Liver (tissue), 9 donors: ENCODE results near the gene FAM13A. TPM values are rescaled to one million over a fixed set of nuclear protein-coding genes. Genes with fewer than 3 reads are reported as not detected.

Experiments used
- DNase-seq: peaks from one replicate; pipeline ENCODE4 v3.0.0-alpha.2; 2017; ENCODE audit warnings: low spot score
- H3K27ac ChIP-seq, 2 donors: one replicate each; pipeline ENCODE4 v1.7.0; 2013; ENCODE audit warnings: inconsistent platforms in 2 of 2, low read length in 2 of 2, control low read depth in 1 of 2, low read depth in 1 of 2, mild to moderate bottlenecking in 1 of 2
- H3K27me3 ChIP-seq, 4 donors: one replicate each; pipeline versions ENCODE4 v1.6.1 to v1.7.0; 2013; ENCODE audit warnings: low read length in 3 of 4, inconsistent platforms in 1 of 4, mild to moderate bottlenecking in 1 of 4, moderate library complexity in 1 of 4; ENCODE audit not compliant: control insufficient read depth in 4 of 4, insufficient read depth in 4 of 4
- H3K36me3 ChIP-seq, 4 donors: one replicate each; pipeline versions ENCODE4 v1.6.1 to v1.7.0; 2013; ENCODE audit warnings: low read length in 3 of 4, mild to moderate bottlenecking in 3 of 4, low read depth in 1 of 4, moderate library complexity in 1 of 4; ENCODE audit not compliant: control insufficient read depth in 4 of 4, insufficient read depth in 3 of 4
- H3K4me1 ChIP-seq, 4 donors: one replicate each; pipeline versions ENCODE4 v1.6.1 to v1.7.0; 2013; ENCODE audit warnings: low read length in 3 of 4, mild to moderate bottlenecking in 3 of 4, moderate library complexity in 1 of 4; ENCODE audit not compliant: control insufficient read depth in 4 of 4, insufficient read depth in 4 of 4
- H3K4me3 ChIP-seq, 3 donors: one replicate each; pipeline versions ENCODE4 v1.6.1 to v1.7.0; 2013; ENCODE audit warnings: low read length in 3 of 3, control low read depth in 1 of 3, low read depth in 1 of 3, mild to moderate bottlenecking in 1 of 3
- H3K9ac ChIP-seq, 2 donors: one replicate each; pipeline ENCODE4 v1.7.0; 2013; ENCODE audit warnings: low read length in 2 of 2, mild to moderate bottlenecking in 2 of 2, moderate library complexity in 2 of 2, control low read depth in 1 of 2, low read depth in 1 of 2
- H3K9me3 ChIP-seq, 4 donors: one replicate each; pipeline versions ENCODE4 v1.6.1 to v1.7.0; 2013; ENCODE audit warnings: low read length in 3 of 4; ENCODE audit not compliant: control insufficient read depth in 4 of 4
- FOXA1 ChIP-seq: IDR thresholded peaks from 2 replicates; pipeline ENCODE4 v1.6.1; 2016; ENCODE audit warnings: antibody characterized with exemption
- FOXA2 ChIP-seq: IDR thresholded peaks from 2 replicates; pipeline ENCODE4 v1.6.1; 2016; ENCODE audit warnings: antibody characterized with exemption
- HNF4A ChIP-seq, 2 donors: conservative IDR thresholded peaks; 2 replicates each; pipeline ENCODE4 v1.6.1; 2016; ENCODE audit warnings: antibody characterized with exemption in 2 of 2, mild to moderate bottlenecking in 2 of 2
- HNF4G ChIP-seq: IDR thresholded peaks from 2 replicates; pipeline ENCODE4 v1.6.1; 2016; ENCODE audit warnings: antibody characterized with exemption
- JUND ChIP-seq, 2 donors: IDR thresholded peaks; 2 replicates each; pipeline ENCODE4 v1.6.1; 2016; ENCODE audit warnings: antibody characterized with exemption in 2 of 2
- NR2F2 ChIP-seq: IDR thresholded peaks from 2 replicates; pipeline ENCODE4 v1.6.1; 2016; ENCODE audit warnings: antibody characterized with exemption
- RAD21 ChIP-seq, 2 donors: IDR thresholded peaks; 2 replicates each; pipeline ENCODE4 v1.6.1; 2016; ENCODE audit warnings: antibody characterized with exemption in 2 of 2, mild to moderate bottlenecking in 2 of 2
- SP1 ChIP-seq: IDR thresholded peaks from 2 replicates; pipeline ENCODE4 v1.6.1; 2018; ENCODE audit warnings: antibody characterized with exemption, mild to moderate bottlenecking
- TAF1 ChIP-seq: conservative IDR thresholded peaks from 2 replicates; pipeline ENCODE4 v1.6.1; 2016; ENCODE audit warnings: antibody characterized with exemption, mild to moderate bottlenecking
- YY1 ChIP-seq: IDR thresholded peaks from 2 replicates; pipeline ENCODE4 v1.6.1; 2016; ENCODE audit warnings: antibody characterized with exemption, mild to moderate bottlenecking
- WGBS: extraction: QIAGEN DNeasy Blood & Tissue Kit; methylation state at CpG from one replicate; pipeline ENCODE4 v1.1.7; 2013; 5-methylcytosine and 5-hydroxymethylcytosine counted together
- polyA plus RNA-seq, 2 donors: library from polyadenylated mRNA; stranded (reverse) in 1 of 2; unstranded in 1 of 2; fragments of 200-250 nt in 1 of 2; fragments of >200 nt in 1 of 2; fragmentation: Nextera tagmentation in 1 of 2; extraction: Ambion mirVana in 1 of 2; gene quantifications; one replicate each; pipeline versions ENCODE4 v1.2.1 to v1.2.3, GENCODE V29; 2013 to 2015
- total RNA-seq, 2 donors: library from RNA; depleted of rRNA; stranded (reverse); fragments of >200 nt; gene quantifications; one replicate each; pipeline ENCODE4 v1.2.3, GENCODE V29; 2014
- TF ChIP-seq, protein P1 (sequence below): IDR thresholded peaks from 2 replicates; pipeline ENCODE4 v1.6.1; 2016; ENCODE audit warnings: antibody characterized with exemption
- TF ChIP-seq, protein P2 (sequence below): IDR thresholded peaks from 2 replicates; pipeline ENCODE4 v1.6.1; 2016; ENCODE audit warnings: antibody characterized with exemption
- TF ChIP-seq, protein P3 (sequence below): fragments of 150-350 bp; IDR thresholded peaks from 2 replicates; pipeline ENCODE4 v1.5.1; 2017; ENCODE audit warnings: improper control_type of control experiment, low read depth, low read length; ENCODE audit not compliant: missing input control
- TF ChIP-seq, protein P4 (sequence below): IDR thresholded peaks from 2 replicates; pipeline ENCODE4 v1.6.1; 2016; ENCODE audit warnings: antibody characterized with exemption, mild to moderate bottlenecking
- donor health status: healthy.
- donor health status: healthy.
- donor health status: healthy.
- donor health status: healthy.
- donor health status: healthy.

The FAM13A gene
- total and polyA plus RNA-seq, 4 donors: 14.9 to 52.9 (median 27.6) TPM

DNA sequence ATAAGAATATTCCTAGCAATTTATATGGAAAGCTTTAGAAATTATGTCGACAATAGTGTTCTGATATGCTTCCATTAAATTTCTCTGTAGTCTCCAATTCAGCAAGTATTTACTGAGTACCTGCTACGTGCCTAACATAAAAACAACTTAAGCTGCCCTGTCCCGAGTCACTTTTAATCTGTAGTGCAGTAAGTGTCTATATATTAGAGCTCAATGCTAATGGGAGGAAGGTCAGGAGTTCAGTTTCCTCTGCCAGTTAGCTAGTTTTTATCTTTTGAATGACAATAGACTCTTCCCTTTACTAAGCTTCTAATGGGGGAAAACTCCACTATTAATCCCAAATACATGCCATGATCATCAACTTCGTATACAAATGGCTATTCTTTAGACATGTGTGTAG, 240.6 kb downstream of the FAM13A start:
- Histone ChIP-seq H3K36me3 (no peaks in the 10 kb centered on the region), H3K4me1 (peaks cover 0 to 37% (median 26%) of the 10 kb centered on the region in 4 donors), H3K4me3 (no peak overlapping the region), H3K9me3 (no peaks in the 10 kb centered on the region), H3K27me3 (no peaks in the 10 kb centered on the region), H3K27ac (no peak overlapping the region), H3K9ac (no peak overlapping the region)
- WGBS: 71% methylated on average over 4 of the region's 4 CpGs
- DNase-seq: no peak
- no peak for TF ChIP-seq FOXA1
- TF ChIP-seq, protein P1, sequence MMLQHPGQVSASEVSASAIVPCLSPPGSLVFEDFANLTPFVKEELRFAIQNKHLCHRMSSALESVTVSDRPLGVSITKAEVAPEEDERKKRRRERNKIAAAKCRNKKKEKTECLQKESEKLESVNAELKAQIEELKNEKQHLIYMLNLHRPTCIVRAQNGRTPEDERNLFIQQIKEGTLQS: no peak
- TF ChIP-seq TAF1: no peak
- no peak for TF ChIP-seq HNF4A (conservative IDR thresholded peaks at IDR 0.05)
- TF ChIP-seq, protein P2, sequence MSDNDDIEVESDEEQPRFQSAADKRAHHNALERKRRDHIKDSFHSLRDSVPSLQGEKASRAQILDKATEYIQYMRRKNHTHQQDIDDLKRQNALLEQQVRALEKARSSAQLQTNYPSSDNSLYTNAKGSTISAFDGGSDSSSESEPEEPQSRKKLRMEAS: no peak
- TF ChIP-seq JUND (IDR thresholded peaks at IDR 0.05): no peak
- TF ChIP-seq HNF4G: no peak
- no peak for TF ChIP-seq RAD21 (IDR thresholded peaks at IDR 0.05)
- TF ChIP-seq YY1: no peak
- no peak for TF ChIP-seq FOXA2
- no peak for TF ChIP-seq NR2F2
- no peak for TF ChIP-seq SP1
- TF ChIP-seq, protein P3, sequence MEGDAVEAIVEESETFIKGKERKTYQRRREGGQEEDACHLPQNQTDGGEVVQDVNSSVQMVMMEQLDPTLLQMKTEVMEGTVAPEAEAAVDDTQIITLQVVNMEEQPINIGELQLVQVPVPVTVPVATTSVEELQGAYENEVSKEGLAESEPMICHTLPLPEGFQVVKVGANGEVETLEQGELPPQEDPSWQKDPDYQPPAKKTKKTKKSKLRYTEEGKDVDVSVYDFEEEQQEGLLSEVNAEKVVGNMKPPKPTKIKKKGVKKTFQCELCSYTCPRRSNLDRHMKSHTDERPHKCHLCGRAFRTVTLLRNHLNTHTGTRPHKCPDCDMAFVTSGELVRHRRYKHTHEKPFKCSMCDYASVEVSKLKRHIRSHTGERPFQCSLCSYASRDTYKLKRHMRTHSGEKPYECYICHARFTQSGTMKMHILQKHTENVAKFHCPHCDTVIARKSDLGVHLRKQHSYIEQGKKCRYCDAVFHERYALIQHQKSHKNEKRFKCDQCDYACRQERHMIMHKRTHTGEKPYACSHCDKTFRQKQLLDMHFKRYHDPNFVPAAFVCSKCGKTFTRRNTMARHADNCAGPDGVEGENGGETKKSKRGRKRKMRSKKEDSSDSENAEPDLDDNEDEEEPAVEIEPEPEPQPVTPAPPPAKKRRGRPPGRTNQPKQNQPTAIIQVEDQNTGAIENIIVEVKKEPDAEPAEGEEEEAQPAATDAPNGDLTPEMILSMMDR: no peak

DNA sequence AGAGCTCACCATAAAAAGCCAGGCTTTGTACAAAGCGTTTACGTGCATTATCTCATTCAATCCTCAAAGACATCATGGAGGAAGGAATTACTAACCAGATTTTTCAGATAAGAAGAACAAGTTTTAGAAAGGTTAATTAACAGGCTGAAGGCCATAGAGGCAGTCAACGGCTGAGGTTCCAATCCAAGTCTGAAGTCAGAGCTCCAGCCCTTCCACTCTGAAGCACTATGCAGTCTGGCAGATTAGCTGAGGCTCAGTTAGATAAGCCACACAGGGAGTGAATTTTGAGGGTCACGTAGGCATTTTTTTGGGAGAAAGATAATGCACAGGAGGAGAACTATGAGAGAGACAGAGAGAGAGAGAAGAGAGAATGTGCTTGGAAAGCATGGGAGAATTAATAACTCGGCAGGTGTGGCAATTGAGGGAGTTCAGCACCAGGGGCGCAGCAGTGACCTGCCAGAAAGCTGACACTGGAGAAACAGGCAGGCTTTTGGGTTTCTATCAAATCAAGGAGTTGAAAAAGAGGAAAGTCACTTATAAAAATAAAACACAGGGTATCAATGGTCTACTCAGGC, 242.9 kb downstream of the FAM13A start:
- WGBS: 57% methylated on average over 6 of the region's 6 CpGs
- TF ChIP-seq, protein P3: peak; percentile 40
- peak; percentile 38 to 69 for TF ChIP-seq RAD21 (IDR thresholded peaks at IDR 0.05)
- TF ChIP-seq, protein P4, sequence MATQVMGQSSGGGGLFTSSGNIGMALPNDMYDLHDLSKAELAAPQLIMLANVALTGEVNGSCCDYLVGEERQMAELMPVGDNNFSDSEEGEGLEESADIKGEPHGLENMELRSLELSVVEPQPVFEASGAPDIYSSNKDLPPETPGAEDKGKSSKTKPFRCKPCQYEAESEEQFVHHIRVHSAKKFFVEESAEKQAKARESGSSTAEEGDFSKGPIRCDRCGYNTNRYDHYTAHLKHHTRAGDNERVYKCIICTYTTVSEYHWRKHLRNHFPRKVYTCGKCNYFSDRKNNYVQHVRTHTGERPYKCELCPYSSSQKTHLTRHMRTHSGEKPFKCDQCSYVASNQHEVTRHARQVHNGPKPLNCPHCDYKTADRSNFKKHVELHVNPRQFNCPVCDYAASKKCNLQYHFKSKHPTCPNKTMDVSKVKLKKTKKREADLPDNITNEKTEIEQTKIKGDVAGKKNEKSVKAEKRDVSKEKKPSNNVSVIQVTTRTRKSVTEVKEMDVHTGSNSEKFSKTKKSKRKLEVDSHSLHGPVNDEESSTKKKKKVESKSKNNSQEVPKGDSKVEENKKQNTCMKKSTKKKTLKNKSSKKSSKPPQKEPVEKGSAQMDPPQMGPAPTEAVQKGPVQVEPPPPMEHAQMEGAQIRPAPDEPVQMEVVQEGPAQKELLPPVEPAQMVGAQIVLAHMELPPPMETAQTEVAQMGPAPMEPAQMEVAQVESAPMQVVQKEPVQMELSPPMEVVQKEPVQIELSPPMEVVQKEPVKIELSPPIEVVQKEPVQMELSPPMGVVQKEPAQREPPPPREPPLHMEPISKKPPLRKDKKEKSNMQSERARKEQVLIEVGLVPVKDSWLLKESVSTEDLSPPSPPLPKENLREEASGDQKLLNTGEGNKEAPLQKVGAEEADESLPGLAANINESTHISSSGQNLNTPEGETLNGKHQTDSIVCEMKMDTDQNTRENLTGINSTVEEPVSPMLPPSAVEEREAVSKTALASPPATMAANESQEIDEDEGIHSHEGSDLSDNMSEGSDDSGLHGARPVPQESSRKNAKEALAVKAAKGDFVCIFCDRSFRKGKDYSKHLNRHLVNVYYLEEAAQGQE: peak; percentile 23
- TF ChIP-seq HNF4G: no peak
- H3K36me3 ChIP-seq: no peaks in the 10 kb centered on the region
- no peak for DNase-seq
- H3K9ac ChIP-seq: no peak overlapping the region
- no peaks in the 10 kb centered on the region for H3K9me3 ChIP-seq
- peaks cover 1 to 38% (median 30%) of the 10 kb centered on the region in 4 donors for H3K4me1 ChIP-seq
- H3K4me3 ChIP-seq: no peak overlapping the region
- no peak overlapping the region for H3K27ac ChIP-seq
- no peaks in the 10 kb centered on the region for H3K27me3 ChIP-seq
